ENCODE measurements around the gene RNF10. TPM values are rescaled to one million over a fixed set of nuclear protein-coding genes. Genes with fewer than 3 reads are reported as not detected.

RNF10 gene
- total RNA-seq, 1 donor from 2014 or later: 160 TPM

DNA sequence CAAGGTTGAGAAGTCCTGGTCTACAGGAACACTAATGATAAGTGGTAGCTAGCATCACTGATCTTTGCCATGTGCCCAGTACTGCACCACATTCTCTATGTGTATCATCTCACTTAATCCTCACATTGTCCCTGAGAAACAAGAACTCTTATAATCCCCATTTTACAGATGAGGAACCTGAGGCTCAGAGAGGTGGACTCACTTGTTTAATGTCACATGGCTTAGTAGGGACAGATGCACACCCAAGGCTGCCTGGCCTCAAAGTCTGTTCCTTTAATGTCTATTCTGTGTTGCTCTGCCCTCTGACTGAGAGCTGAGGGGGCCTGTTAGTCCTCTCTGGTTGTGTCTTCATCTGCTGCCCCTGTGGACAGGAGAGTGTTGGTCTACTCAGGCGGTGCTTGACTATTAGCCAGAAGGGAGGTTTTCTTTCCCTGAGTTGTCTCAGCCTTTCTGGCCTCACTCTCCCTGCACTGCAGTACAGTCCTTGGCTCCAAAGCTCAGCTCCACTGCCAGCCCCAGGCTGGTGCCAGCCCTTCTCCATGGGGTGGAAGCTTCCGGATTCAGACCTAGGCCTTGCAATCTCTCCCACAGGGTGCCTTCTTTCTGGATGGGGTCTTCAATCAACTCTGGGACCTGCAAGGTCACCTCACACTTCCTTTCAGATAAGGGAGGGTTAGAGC is 43.2 kb upstream of the RNF10 start:
- DNase-seq (ENCODE audit: low spot score in 2 of 2, unreplicated experiment in 2 of 2): no peak
- H3K36me3 Mint-ChIP-seq: peaks cover 8% of the 10 kb centered on the region
- no peak overlapping the region for H3K27ac Mint-ChIP-seq
- no peak overlapping the region for H3K4me3 Mint-ChIP-seq
- TF ChIP-seq, protein P1, sequence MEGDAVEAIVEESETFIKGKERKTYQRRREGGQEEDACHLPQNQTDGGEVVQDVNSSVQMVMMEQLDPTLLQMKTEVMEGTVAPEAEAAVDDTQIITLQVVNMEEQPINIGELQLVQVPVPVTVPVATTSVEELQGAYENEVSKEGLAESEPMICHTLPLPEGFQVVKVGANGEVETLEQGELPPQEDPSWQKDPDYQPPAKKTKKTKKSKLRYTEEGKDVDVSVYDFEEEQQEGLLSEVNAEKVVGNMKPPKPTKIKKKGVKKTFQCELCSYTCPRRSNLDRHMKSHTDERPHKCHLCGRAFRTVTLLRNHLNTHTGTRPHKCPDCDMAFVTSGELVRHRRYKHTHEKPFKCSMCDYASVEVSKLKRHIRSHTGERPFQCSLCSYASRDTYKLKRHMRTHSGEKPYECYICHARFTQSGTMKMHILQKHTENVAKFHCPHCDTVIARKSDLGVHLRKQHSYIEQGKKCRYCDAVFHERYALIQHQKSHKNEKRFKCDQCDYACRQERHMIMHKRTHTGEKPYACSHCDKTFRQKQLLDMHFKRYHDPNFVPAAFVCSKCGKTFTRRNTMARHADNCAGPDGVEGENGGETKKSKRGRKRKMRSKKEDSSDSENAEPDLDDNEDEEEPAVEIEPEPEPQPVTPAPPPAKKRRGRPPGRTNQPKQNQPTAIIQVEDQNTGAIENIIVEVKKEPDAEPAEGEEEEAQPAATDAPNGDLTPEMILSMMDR (IDR thresholded peaks at IDR 0.05; ENCODE audit: unreplicated experiment): no peak
- H3K27me3 Mint-ChIP-seq (ENCODE audit: low read depth): no peaks in the 10 kb centered on the region
- no peaks in the 10 kb centered on the region for H3K9me3 Mint-ChIP-seq
- H3K4me1 Mint-ChIP-seq: peaks cover 23% of the 10 kb centered on the region

DNA sequence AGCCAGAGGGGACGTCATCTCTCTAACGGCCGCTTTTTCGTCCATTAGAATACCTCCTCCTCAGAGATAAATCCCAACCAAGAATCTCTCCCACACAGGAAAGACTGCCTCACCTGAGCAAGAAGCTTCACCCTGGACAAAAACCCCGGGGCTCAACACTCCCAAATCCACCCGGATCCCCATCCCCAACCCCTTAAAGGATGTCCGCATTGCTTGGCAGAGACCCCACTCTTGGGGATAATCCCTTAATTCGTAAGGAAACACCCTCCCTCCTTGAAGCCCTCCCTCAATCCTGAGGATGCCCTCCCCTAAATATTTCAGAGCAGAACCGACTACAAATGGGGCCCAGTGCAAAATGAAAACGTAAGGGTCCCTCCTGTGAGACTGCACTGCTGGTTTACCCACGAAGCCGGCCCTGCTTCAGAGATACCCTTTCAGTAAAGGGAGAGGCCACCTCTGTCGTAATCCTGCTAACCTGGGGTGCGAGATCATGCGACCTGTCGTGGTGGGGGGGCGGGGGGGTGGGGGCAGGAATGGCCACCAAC is 38.9 kb upstream of the RNF10 start:
- Mint-ChIP-seq H3K9me3 (no peaks in the 10 kb centered on the region), H3K27ac (peak overlapping the region; percentile 96), H3K4me1 (peaks cover 29% of the 10 kb centered on the region), H3K4me3 (peak overlapping the region; percentile 89), H3K36me3 (peaks cover 8% of the 10 kb centered on the region), H3K27me3 (ENCODE audit: low read depth) (no peaks in the 10 kb centered on the region)
- TF ChIP-seq, protein P1 (IDR thresholded peaks at IDR 0.05; ENCODE audit: unreplicated experiment): no peak
- no peak for DNase-seq (ENCODE audit: low spot score in 2 of 2, unreplicated experiment in 2 of 2)

DNA sequence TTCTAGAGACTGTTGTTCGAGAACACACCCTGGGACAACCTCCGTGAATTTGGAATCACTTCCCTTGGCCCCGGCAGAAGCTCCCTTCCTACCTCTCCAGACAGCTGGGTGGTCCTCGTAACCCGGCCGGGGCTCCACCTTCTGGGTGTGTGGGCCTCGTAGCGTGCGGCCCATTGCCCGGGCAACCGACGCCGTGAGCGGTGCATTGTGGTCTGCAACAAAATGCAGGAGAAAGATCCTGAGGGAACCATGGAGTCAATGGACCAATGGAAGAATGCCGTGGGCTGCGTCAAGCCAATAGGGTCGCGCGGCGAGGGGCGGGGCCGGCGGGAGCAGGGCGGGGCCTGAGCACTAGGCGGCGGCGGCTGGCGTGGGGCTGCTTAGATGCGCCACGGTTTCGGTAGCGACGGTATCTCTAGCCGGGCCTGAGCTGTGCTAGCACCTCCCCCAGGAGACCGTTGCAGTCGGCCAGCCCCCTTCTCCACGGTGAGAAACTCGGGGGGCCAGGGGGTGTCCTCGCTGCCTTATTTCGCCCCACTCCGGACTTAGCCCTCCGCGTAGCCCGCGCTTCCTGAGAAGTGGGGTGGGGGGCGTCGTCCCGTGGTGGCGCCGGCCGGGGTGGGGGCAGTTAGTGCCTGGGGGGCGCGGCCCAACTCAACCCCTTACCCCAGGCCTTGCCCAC is 38.3 kb upstream of the RNF10 start, which contains the start of gene DYNLL1:
TSS of gene DYNLL1 (plus strand) at position 383 of the 682 bp plus-strand sequence. CDS start 309 bp downstream, outside the sequence.
- peak within 1 kb of the TSS; percentile 89 for H3K4me3 Mint-ChIP-seq
- H3K9me3 Mint-ChIP-seq: no peaks in the 10 kb centered on the region
- peaks cover 14% of the 10 kb centered on the region for H3K36me3 Mint-ChIP-seq
- TF ChIP-seq, protein P1 (IDR thresholded peaks at IDR 0.05; ENCODE audit: unreplicated experiment): no peak
- peak within 1 kb of the TSS; percentile 96 for H3K27ac Mint-ChIP-seq
- peak; percentile 92 to 99 for DNase-seq (ENCODE audit: low spot score in 2 of 2, unreplicated experiment in 2 of 2)
- H3K4me1 Mint-ChIP-seq: peaks cover 29% of the 10 kb centered on the region
- H3K27me3 Mint-ChIP-seq (ENCODE audit: low read depth): no peaks in the 10 kb centered on the region

DNA sequence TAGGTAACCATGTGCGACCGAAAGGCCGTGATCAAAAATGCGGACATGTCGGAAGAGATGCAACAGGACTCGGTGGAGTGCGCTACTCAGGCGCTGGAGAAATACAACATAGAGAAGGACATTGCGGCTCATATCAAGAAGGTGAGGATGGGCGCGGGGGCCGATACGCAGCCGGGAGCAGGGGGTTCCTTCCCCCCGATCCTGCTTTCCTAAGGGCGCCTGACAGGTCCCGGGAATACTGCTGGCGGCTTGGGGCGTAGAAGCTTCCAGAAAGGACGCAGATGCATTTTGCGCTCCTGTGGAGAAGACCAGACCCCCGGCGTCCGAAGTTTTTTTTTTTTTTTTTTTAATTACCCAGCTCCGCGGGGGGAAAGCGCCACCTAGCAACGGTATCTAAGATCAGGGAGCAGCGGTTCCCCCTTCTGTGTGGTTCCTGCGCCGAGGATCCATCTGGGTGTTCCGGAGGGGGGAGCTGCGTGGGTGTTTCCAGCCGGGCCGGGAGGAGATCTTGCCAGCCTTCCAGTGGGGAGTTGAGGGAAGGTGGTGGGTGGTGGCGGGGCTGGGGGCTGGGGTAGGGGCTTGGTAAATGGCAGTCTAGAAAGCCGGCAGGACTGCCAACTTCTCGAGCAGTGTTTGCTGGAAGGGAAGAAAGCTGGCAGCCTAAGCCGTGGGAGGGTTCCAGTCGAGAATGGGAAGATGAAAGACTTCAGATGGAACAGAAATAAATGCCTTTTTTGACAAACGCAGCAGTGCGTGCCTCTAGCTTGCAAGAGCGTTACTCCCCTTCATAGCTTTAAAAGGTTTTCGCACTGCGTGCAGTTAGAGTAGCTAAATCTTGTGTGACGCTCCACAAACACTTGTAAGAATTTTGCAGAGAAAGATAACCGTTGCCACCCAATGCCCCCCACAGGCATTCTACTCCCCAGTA is 37.5 kb upstream of the RNF10 start:
- H3K36me3 Mint-ChIP-seq: peaks cover 14% of the 10 kb centered on the region
- H3K9me3 Mint-ChIP-seq: no peaks in the 10 kb centered on the region
- peak; percentile 21 to 61 for DNase-seq (ENCODE audit: low spot score in 2 of 2, unreplicated experiment in 2 of 2)
- H3K27ac Mint-ChIP-seq: peak overlapping the region; percentile 96
- peak overlapping the region; percentile 89 for H3K4me3 Mint-ChIP-seq
- TF ChIP-seq, protein P1 (IDR thresholded peaks at IDR 0.05; ENCODE audit: unreplicated experiment): no peak
- H3K4me1 Mint-ChIP-seq: peaks cover 29% of the 10 kb centered on the region
- H3K27me3 Mint-ChIP-seq (ENCODE audit: low read depth): no peaks in the 10 kb centered on the region

DNA sequence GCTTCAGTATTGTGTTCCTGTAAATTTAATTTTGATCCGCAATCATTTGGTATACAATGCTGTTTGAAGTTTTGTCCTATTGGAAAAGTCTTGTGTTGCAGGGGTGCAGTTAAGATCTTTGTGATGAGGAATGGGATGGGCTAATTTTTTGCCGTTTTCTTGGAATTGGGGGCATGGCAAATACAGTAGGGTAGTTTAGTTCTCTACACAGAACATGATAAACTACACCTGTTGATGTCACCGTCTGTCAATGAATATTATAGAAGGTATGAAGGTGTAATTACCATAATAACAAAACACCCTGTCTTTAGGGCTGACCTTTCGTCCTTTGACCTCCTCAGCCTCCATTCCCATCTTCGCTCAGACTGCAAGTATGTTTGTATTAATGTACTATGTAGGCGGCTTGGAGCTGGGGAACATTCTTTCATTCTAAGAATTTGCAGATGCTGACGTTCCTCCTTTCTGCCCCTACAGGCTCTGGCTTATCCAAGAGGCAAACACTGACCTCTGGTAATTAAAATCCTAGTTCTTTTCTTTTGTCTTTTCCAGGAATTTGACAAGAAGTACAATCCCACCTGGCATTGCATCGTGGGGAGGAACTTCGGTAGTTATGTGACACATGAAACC is 36.5 kb upstream of the RNF10 start:
- Mint-ChIP-seq H3K9me3 (no peaks in the 10 kb centered on the region), H3K36me3 (peaks cover 14% of the 10 kb centered on the region), H3K4me1 (peaks cover 29% of the 10 kb centered on the region), H3K27ac (peak overlapping the region; percentile 96), H3K4me3 (peak overlapping the region; percentile 89), H3K27me3 (ENCODE audit: low read depth) (no peaks in the 10 kb centered on the region)
- DNase-seq (ENCODE audit: low spot score in 2 of 2, unreplicated experiment in 2 of 2): no peak
- TF ChIP-seq, protein P1 (IDR thresholded peaks at IDR 0.05; ENCODE audit: unreplicated experiment): no peak
